ENCODE data around the gene CREBBP.

GRCh38 chr16:3774819-3775218 lies 105.7 kb downstream of the CREBBP start:
- TF ChIP-seq CTCF (IDR thresholded peaks at IDR 0.05) (no peak), ZFX (IDR thresholded peaks at IDR 0.05; ENCODE audit: borderline replicate concordance) (no peak)
